ENCODE measurements around the gene ASB2. TPM values are rescaled to one million over a fixed set of nuclear protein-coding genes. Genes with fewer than 3 reads are reported as not detected.

Gene ASB2
- total and polyA plus RNA-seq, 2 of the 8 experiments (the other 6 are each of a cell fraction or from before 2014, with no cell fraction given): 1.0 to 2.1 TPM

GRCh38 chr14:93923626-93924025 is 52.7 kb downstream of the ASB2 start:
- Histone ChIP-seq H3K9me3 (ENCODE audit: insufficient read depth in 2 of 2, low read depth in 1 of 2, low read length in 1 of 2) (no peaks in the 10 kb centered on the region), H4K20me1 (replicated peaks in 1 of 2; ENCODE audit: control insufficient read depth in 1 of 2, insufficient read depth in 2 of 2, low read length in 2 of 2) (no peaks in the 10 kb centered on the region), H3K9ac (replicated peaks in 1 of 4; ENCODE audit: extremely low read depth in 1 of 4, low read depth in 3 of 4, low read length in 3 of 4) (no peak overlapping the region), H2BK5ac (ENCODE audit: low read depth, low read length) (no peak overlapping the region), H4K8ac (ENCODE audit: extremely low read depth, insufficient read depth, low read length) (no peak overlapping the region), H4K91ac (replicated peaks; ENCODE audit: insufficient read length, low read length) (no peak overlapping the region), H4K5ac (ENCODE audit: insufficient read length, low read depth, low read length) (no peak overlapping the region), H3K23me2 (ENCODE audit: low read depth, low read length) (no peaks in the 10 kb centered on the region), H3K27ac (ENCODE audit: low read depth, low read length) (no peak overlapping the region), H2AK5ac (ENCODE audit: low read depth, low read length) (no peak overlapping the region), H3K18ac (ENCODE audit: extremely low read depth, low read length) (no peak overlapping the region), H2BK20ac (ENCODE audit: low read length) (no peak overlapping the region), H3K4me1 (replicated peaks in 1 of 4; ENCODE audit: control insufficient read depth in 3 of 4, insufficient read depth in 4 of 4, low read length in 3 of 4) (peaks cover 0 to 5% (median 0%) of the 10 kb centered on the region in 4 experiments; a peak in 1 of 7 replicates), H2BK15ac (ENCODE audit: low read length) (no peak overlapping the region), H3K4me2 (ENCODE audit: insufficient read depth in 1 of 2, low read depth in 2 of 2, low read length in 2 of 2) (no peak overlapping the region), H3K79me2 (ENCODE audit: control insufficient read depth in 1 of 2, insufficient read depth in 2 of 2, low read length in 2 of 2) (no peaks in the 10 kb centered on the region), H2BK12ac (ENCODE audit: low read depth, low read length) (no peak overlapping the region), H3K23ac (ENCODE audit: insufficient read length) (no peak overlapping the region), H3K36me3 (ENCODE audit: control insufficient read depth in 2 of 4, insufficient read depth in 4 of 4, low read length in 3 of 4) (no peaks in the 10 kb centered on the region), H2BK120ac (replicated peaks; ENCODE audit: low read depth, low read length) (no peak overlapping the region), H2AFZ (ENCODE audit: low read length) (no peak overlapping the region), H3K4me3 (ENCODE audit: extremely low read depth in 1 of 4, insufficient read depth in 2 of 4, low read depth in 3 of 4, low read length in 4 of 4) (no peak overlapping the region), H3K56ac (replicated peaks; ENCODE audit: insufficient read length, low read depth, low read length) (no peak overlapping the region), H3K79me1 (ENCODE audit: low read depth, low read length) (no peaks in the 10 kb centered on the region), H3K4ac (replicated peaks; ENCODE audit: insufficient read length, low read depth, low read length) (no peak overlapping the region), H3K14ac (ENCODE audit: insufficient read length) (no peak overlapping the region), H3K27me3 (replicated peaks in 1 of 4; ENCODE audit: control insufficient read depth in 3 of 4, extremely low read depth in 1 of 4, insufficient read depth in 3 of 4, low read length in 3 of 4) (no peaks in the 10 kb centered on the region)
- no peak for FAIRE-seq
- DNase-seq (ENCODE audit: low read depth in 1 of 2, low spot score in 2 of 2): no peak
- WGBS, 2 experiments (ENCODE audit: extremely low coverage in 1 of 2, insufficient coverage in 1 of 2, insufficient read length in 1 of 2, insufficient replicate concordance in 2 of 2, low coverage in 1 of 2, low lambda C conversion rate in 2 of 2, missing lambda C conversion rate in 1 of 2): 86% methylated on average over 8 of the region's 8 CpGs; no CpG with 5 or more reads in 1 of the 2 experiments
- TF ChIP-seq SIN3A (conservative IDR thresholded peaks at IDR 0.05 in 1 of 2, IDR thresholded peaks at IDR 0.05 in 1 of 2; ENCODE audit: low read depth in 1 of 2, low read length in 2 of 2) (no peak), EGR1 (IDR thresholded peaks at IDR 0.05; ENCODE audit: borderline replicate concordance, low read depth, low read length) (no peak), NANOG (IDR thresholded peaks at IDR 0.05; ENCODE audit: insufficient read depth, low read depth, low read length, poor library complexity, severe bottlenecking) (no peak), RNF2 (IDR thresholded peaks at IDR 0.05; ENCODE audit: borderline replicate concordance, low read depth, low read length, missing control alignments, poor library complexity, severe bottlenecking) (no peak), CEBPB (IDR thresholded peaks at IDR 0.05; ENCODE audit: low read depth, low read length) (no peak), BRCA1 (IDR thresholded peaks at IDR 0.05; ENCODE audit: low read depth, low read length) (no peak), GABPA (IDR thresholded peaks at IDR 0.05; ENCODE audit: borderline replicate concordance, insufficient read depth, low read length) (no peak), SRF (IDR thresholded peaks at IDR 0.05; ENCODE audit: low read depth, low read length) (no peak), ASH2L (IDR thresholded peaks at IDR 0.05; ENCODE audit: low read length) (no peak), BCL11A (IDR thresholded peaks at IDR 0.05; ENCODE audit: low read depth in 2 of 2, low read length in 2 of 2) (no peak)
- CTCF ChIA-PET (ENCODE audit: partially characterized antibody): interaction anchor here (0.6 to 3.3 kb wide), 13 partner anchors 9 to 147 kb away, joined by 3 to 23 read pairs (median 5); no protein-coding TSS in a partner anchor
- POLR2A ChIA-PET (ENCODE audit: partially characterized antibody): no interaction called here
